Measurements from ENCODE around the gene KCNK2. TPM values are rescaled to one million over a fixed set of nuclear protein-coding genes. Genes with fewer than 3 reads are reported as not detected.

The KCNK2 gene, protein sequence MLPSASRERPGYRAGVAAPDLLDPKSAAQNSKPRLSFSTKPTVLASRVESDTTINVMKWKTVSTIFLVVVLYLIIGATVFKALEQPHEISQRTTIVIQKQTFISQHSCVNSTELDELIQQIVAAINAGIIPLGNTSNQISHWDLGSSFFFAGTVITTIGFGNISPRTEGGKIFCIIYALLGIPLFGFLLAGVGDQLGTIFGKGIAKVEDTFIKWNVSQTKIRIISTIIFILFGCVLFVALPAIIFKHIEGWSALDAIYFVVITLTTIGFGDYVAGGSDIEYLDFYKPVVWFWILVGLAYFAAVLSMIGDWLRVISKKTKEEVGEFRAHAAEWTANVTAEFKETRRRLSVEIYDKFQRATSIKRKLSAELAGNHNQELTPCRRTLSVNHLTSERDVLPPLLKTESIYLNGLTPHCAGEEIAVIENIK
- total RNA-seq, result not detected

DNA sequence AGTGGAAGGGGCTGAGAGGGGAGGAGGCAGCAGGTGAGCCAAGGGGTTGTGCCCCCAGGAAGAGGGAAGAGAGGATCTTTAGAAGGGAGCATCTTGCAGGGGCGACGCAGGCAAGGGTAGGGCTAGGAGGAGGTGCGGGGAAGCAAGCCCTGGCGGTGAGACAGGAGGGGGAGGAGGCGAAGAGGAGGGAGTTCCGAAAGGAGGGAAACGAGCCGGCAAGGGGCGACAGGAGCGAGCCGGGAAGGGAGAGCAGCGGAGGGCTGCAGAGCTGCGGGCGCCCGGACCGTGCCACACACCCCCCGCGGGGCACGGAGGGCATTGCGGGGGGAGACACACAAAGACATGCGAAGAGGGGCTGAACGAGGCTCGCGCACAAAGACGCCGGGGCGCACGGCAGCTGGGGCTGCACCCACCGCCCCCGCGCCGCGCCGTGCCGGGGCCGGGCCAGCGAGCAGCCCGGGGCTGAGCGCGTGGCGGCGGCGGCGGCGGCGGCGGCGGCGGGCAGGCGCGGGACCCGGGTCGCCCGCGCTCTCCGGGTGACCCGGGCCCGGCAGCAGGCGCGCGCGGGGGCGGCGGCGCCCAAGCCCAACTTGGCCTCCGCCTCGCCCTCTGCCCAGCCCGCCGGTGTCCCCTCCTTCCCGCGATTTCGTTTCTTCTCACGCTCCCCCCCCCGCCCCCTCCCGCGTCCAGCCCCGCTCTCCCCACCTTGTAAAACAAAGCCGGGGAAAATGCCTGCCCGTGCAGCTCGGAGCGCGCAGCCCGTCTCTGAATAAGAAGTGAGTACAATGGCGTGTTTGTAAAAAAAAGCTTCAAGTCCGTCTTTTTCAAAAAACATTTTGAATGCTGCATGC, at the start of gene KCNK2:
Gene KCNK2, plus strand, starts transcription at position 206 of the 851 bp plus-strand sequence. CDS start 649 bp downstream, outside the sequence.
- DNase-seq (ENCODE audit: low read depth in 2 of 3, low spot score in 2 of 3), result no peak

DNA sequence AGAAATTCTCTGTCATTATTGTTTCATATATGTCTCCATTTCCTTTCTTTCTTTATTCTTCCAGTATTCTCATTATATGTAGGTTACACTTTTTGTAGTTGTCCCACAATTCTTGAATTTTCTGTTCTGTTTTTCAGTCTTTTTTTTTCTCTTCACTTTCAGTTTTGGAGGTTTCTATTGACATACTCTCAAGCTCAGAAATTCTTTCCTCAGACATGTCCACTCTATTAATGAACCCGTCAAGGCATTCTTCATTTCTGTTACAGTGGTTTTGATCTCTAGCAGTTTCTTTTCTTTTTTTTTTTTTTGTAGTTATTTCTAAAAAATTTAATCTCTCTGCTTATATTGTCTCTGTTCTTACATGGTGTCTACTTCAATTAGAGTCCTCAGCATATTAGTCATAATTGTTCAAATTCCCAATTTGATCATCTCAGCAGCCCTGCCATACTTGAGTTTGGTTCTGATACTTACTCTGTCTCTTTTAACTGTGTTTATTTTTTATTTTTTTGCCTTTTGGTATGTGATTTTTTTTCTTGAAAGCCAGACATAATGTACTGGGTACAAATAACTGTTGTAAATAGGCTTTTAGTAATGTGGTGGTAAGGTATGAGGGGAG, 49.5 kb upstream of the KCNK2 start:
- DNase-seq (ENCODE audit: low read depth in 2 of 3, low spot score in 2 of 3), result no peak

DNA sequence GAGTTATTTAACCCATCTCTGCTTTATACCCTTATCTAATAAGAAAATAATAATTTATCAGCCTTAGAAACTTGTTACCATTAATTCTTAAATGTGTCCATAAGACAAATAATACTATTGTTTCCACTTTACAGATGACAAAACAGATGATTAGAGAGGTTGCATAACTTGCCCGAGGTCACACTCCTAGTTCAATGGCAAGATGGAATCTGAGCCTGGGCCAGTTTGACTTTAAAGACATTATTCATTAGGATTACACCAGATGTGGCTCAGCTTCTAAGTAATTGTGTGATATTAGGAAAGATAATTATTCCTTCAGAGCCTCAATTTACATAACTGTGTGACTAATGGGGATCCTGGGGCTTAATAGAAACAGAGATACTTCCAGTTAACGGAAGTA, 42.3 kb upstream of the KCNK2 start:
- DNase-seq (ENCODE audit: low read depth in 2 of 3, low spot score in 2 of 3), result no peak

DNA sequence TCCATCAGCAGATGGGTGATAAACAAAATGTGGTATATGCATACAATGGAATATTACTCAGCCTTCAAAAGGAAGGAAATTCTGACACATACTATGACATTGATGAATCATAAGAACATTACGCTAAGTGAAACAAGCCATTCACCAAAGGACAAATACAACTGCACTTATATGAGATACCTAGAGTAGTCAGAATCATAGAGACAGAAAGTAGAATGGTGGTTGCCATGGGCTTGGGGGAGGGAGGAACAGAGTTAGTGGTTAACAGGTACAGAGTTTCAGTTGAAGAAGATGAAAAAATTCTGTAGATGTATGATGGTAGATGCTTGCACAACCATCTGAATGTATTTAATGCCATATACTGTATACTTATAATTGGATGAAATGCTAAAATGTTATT, 39.1 kb upstream of the KCNK2 start:
- no peak for DNase-seq (ENCODE audit: low read depth in 2 of 3, low spot score in 2 of 3)

DNA sequence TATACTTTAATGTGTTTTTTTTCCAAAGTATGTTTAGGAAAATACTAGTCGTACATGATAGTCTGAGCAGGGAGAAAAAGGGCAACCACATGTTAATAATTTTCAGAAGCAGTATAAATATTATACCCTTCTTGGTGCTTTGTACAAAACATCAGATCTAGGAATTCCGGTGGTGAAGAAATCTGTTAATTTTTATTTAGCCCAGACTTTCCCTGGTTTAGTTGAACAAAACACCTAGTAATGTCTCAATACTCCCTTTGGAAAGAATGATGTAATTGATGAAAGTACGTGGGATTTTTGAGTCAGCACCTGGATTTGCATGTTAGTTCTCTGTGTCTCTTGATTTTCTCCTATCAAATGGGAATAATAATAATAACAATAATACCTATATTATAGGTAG, 38.4 kb upstream of the KCNK2 start:
- no peak for DNase-seq (ENCODE audit: low read depth in 2 of 3, low spot score in 2 of 3)

DNA sequence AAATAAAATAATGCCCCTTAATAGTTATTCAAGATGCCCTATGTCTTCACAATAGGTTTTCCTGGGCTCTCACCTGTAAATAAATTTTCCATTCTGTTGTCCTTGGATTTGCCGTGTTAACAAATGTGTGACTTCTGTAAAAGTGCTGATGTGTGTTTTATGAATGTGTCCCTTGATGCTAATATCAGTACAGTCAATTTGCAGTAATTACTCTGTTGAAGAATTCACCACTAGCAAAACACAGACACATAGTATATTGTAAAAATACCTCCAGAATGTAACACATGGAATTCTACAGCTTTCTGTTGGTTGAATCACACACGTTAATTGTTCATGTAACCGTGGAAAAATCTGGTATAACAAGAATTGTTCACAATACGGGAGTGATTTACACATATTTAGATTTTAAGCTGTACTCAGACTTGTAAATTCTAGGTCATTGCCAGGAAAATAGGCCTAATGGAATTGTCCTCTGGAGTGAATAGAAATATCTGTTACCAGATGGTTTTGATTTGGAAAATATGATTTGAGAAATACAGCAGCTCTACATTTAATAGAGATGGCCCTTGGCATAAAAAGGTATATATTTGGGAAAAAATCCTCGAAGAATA, 36.7 kb upstream of the KCNK2 start:
- no peak for DNase-seq (ENCODE audit: low read depth in 2 of 3, low spot score in 2 of 3)

DNA sequence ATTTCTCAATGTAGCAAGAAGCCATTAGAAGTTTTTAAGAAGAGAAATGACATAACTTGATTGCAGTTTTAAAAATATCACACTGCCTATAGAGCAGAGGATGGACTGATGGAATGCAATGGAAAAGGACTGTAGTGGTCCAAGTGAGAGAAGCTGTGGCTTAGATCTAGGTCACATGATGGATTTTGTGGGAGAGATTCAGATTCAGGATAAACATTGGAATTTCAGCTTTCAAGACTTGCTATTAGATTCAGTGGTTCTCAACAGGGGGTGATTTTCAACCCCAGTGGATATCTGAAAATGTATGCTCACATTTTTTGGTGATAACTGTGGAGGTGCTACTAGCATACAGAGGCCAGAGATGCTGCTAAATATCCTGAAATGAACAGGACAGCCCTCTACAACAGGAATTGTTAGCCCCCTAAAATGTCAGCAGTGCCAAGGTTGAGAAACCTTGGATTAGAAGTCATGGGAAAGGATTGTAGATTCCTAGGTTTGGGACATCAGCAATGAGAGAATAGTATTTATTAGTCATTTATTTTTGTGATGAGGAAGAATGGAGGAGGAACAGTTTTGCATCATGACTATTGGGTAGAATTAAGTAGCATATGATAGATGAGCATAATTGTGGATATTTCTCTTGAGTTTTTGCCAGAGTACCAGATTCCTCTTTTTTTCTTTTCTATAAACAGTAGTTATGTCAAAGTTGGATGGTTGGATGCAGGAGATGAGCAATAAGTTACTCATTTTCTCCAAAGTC, 30.1 kb upstream of the KCNK2 start:
- no peak for DNase-seq (ENCODE audit: low read depth in 2 of 3, low spot score in 2 of 3)

DNA sequence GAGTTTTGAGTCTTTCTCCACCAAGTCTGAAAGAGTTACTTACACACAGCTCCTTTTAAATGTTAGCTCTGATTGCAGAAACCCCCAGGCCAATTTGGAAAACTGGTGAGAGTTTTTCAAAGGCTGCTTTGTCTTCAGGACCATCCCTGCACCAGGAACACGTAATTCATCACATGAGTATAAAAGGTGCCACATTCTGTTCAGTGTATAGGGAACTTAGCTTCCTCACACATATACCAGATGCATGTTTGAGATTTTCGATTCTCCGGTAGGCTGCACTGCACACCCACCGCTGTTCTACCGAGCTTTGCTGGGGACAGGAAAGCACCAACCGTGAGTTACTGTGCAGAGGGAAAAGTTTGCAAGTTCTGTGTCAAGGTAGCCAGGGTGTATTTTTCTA, 28.3 kb upstream of the KCNK2 start:
- DNase-seq (ENCODE audit: low read depth in 2 of 3, low spot score in 2 of 3), result no peak

DNA sequence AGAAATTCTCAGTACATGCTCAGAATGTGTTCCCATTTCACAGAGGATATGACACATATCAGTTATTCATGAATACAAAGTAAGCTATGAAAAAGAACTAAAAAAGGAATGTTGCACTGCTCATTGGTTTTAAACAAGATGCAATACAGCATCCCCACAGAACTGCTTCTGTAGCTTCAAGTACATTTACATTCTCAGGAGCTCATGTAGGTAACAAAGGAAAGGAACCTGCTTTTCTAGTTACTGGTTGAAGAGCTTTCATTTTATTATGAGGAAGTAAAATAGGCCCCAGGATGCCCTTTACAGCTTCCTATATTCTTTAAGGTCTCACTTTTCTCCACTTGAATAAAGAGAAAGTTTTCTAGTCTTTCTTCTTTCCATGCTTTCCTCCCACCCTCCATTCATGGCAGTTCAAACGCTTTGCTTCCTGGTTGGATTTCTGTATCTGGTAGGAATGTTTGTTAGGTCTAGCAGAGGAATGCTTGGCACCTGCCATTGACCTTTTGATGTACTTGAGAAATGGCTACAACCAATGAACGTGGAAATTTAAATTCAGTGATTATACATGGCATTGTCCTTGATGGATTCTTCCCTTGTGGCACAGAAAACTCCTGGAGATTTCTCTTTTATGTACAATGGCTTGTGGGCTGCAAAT, 27.1 kb upstream of the KCNK2 start:
- no peak for DNase-seq (ENCODE audit: low read depth in 2 of 3, low spot score in 2 of 3)

DNA sequence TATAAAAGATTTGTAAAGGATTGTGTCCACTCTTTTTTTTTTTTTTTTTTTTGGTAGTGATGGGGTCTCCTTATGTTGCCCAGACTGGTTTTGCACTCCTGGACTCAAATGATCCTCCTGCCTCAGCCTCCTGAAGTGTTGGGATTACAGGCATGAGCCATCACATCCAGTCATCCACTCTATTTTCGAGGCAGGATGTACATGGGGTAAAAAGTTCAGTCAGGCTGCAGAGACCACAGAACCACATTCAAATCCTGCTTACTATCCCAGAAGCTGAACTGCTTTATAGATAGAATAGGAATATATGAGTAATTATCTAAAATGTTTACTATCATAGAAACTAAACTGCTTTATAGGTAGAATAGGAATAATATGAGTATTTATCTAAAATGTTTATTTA, 26.0 kb upstream of the KCNK2 start:
- DNase-seq (ENCODE audit: low read depth in 2 of 3, low spot score in 2 of 3), result no peak

DNA sequence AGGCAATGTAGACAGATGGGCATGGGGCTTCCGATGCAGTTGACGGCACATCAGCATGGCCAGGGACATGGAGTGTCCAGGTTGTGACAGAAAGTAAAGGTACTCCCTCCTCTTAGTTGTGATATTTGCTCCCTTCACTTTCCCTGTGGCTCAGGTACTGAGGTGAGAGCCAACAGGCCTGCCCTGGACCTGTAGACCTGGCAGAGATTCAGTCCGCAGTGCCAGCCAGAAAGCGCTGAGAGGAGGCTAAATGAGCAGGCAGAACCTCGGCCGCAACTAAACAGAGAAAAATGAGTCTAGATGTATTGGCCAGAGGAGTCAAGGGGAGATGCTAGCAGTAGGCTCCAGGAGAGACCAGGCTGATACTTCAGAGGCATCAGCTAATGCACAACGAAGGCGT, 22.6 kb upstream of the KCNK2 start:
- no peak for DNase-seq (ENCODE audit: low read depth in 2 of 3, low spot score in 2 of 3)

DNA sequence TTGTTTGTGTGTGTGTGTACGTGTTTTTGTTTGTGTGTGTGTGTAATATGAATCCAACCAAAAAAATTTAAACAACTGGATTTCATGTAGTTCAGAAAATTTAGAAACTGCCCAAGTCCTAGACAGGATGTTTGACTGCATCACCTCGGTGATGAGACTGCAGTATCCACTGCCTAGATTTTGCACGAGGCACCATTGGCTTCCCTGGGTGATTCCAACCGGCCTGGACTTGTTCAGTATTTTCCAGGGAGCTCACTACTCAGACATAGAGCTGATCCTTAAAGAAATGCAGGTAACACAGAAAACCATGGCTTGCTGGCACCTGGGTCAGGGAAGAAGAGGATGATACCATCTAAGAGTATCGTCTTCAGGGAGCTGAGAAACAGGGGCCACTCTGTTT, 18.2 kb upstream of the KCNK2 start:
- DNase-seq (ENCODE audit: low read depth in 2 of 3, low spot score in 2 of 3), result no peak

DNA sequence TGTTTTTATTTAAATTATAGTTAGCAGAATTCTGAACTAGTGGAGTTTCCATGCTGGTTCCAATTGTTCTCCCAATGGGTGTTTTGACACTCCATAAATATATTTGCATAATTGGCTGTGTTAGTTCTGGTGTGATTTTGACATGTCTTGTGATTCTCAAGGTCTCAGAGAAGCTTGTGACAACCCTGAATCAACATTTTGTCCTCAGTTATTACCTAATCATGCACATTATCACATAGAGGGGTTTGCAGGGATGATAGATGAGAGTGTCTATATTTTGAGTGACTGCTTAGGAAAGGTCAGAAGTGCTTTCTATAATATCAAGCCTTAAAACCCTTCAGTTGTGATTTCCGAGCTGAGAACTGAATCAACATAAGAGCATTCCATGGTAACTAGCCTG, 11.5 kb upstream of the KCNK2 start:
- DNase-seq (ENCODE audit: low read depth in 2 of 3, low spot score in 2 of 3), result no peak

DNA sequence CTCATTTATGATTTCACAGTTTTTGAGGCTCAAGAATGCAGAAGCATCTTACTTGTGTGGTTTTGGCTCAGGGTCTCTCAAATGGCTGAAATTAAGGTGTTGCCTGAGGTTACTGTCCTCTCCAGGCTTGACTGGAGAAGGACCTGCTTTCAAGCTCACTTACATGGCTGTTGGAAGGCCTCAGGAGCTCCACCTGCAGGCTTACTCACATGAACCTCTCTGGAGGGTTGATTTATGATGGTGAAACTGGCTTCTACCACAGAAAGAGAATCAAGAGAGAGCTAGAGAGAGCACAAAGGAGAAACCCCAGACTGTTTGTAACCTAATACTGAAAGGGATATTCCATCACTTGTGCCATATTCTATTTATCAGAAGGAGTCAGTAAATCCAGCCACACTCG, 6.2 kb upstream of the KCNK2 start:
- no peak for DNase-seq (ENCODE audit: low read depth in 2 of 3, low spot score in 2 of 3)

DNA sequence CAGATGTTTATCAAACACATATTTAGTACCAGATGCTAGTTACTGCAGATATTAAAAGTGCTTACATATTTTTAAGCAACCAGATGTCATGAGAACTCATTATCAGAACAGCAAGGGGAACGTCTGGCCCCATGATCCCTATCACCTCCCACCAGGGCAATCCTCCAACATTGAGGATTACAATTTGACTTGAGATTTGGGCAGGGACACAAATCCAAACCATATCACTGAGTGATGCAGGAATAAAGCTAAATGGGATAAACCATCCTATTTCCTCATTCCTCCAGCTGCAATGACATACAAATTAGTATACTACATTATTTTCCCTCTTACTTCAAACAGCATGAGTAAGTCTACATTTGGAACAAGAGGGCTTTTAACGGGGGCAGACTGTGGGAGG, 3.1 kb upstream of the KCNK2 start:
- DNase-seq (ENCODE audit: low read depth in 2 of 3, low spot score in 2 of 3), result no peak

DNA sequence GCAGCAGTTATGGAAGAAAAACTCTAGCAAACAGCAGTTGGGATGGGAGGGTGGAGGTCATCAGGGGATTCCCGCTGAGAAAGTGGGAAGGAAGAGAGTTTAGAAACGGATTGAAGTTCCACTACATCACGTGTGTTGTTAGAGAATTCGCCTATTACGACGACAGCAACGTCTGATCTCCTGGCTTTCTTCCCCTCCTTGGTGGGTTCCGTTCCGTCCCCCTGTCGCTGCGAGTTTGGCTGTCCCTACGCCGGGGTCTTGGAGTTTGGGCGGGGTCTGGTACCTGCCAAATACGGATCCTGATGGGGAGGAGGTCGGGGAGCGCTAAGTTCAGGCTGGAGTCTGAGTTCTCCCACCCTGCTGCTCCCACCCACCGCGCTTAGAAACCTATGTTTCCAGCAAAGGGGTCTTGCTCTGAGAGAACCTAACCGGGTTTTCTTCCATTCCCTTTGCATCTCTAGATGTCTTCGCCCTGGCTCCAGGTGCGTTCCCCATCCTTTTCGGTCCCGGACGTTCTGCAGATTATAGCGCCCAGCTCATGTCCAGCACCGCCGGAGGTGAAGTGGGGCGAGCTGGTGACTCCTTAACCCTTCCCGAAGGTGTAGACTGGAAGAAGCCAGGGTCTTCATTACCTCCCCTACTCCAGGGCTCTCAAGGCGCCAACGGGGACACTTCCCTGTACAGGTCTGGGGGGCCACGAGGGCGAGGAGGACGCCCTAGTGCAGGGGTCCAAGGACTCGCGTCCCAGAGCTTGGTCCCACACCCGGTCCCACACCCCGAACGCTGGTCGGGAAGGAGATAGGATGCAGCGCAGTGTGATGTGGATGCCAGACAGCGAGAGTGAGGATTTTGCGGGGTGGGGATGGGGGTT, 641 bp upstream of the KCNK2 start:
- no peak for DNase-seq (ENCODE audit: low read depth in 2 of 3, low spot score in 2 of 3)

DNA sequence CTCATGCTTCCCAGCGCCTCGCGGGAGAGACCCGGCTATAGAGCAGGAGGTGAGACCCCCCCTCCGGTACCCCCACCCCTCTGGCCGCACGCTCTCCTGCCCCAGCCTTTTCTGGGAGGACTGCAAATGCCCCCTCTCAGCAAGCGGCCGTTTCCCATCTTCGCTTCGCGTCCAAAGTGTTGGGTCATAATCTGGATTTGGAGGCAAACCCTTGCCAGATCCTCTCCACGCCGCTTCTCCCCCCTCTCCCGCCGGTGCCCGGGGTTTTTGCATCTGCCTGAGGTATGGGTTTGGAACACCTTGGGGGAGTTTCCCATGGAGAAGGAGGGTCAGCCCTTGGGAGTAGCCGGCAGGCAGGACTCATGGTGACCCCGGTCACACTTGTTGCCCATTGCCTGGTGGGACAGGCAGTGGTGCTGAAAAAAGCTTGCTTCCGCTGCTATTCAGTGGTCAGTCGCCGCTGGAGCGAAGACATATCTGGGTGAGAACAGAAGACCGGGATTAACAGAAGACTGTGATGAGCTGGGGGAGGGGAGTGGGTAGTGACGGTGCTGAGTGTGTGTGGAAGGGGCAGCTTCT, 935 bp downstream of the KCNK2 start:
- DNase-seq (ENCODE audit: low read depth in 2 of 3, low spot score in 2 of 3), result no peak

DNA sequence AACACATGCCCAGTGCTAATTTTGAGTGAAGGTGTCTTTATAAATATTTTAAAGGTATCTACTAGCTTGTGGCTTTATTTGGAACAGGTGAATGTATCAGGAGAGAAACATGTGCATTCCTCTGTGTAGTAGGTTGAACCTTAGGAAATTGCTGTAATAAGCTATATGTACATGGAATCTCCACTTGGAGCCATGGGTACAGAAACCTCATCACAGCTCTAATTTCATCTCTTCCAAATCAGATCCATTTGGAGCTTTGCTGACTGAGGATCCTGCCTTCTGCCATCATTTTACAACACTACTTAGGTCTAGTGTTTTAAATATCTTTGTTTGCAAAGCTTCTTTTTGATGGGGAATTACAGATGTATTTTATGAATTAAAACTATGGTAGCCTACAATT, 2.1 kb downstream of the KCNK2 start:
- no peak for DNase-seq (ENCODE audit: low read depth in 2 of 3, low spot score in 2 of 3)

DNA sequence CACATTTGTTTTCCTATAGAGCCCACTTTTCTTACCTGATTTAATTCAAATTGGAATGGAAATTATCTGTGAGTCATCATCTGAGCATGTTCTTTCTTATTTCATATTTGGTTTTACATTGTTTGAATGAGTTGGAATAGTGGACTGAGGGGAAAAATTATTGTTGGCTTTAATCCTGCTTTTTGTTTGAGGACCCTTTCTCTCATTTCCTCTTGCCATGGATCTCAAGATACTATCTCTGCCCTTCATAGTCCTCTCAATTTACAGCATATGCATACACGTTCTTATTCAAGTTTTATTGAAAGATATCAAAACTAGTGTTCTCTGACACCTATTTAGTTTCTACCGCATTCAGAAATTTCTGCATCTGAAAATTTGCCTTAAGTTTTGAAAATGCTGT, 5.1 kb downstream of the KCNK2 start:
- DNase-seq (ENCODE audit: low read depth in 2 of 3, low spot score in 2 of 3), result no peak
